GM19438 (cell line): ENCODE measurements around the gene POTEF.
"Not testable (repeated sequence)": the region's sequence is repeated elsewhere in the genome, so short reads cannot be mapped to it uniquely, and the experiment has no call there.

ENCODE experiments used
- ATAC-seq: cut with Tn5 transposase; IDR thresholded peaks from one replicate; pipeline ENCODE4 v1.9.1; 2021; ENCODE audit warnings: low read depth; ENCODE audit not compliant: unreplicated experiment

POTEF gene

GRCh38 chr2:130129120-130129829 lies at the start of gene POTEF:
POTEF (minus strand) TSS chr2:130129222; CDS start chr2:130120515, 8,707 bp downstream.
- not testable (repeated sequence) for ATAC-seq

- not testable (repeated sequence) for ATAC-seq
These were observed 45.8 kb upstream of the POTEF start for GRCh38 chr2:130174866-130175265.

- ATAC-seq, result no peak
These were observed 40.9 kb upstream of the POTEF start for GRCh38 chr2:130169896-130170295.

- ATAC-seq, result not testable (repeated sequence)
These were observed 40.1 kb upstream of the POTEF start for GRCh38 chr2:130169163-130169562.

- not testable (repeated sequence) for ATAC-seq
These were observed 37.6 kb upstream of the POTEF start for GRCh38 chr2:130166611-130167010.

GRCh38 chr2:130165293-130166016 lies 36.4 kb upstream of the POTEF start:
- ATAC-seq, result no peak

- ATAC-seq, result no peak
These were observed 33.9 kb upstream of the POTEF start for GRCh38 chr2:130162968-130163367.

GRCh38 chr2:130162486-130162885 lies 33.5 kb upstream of the POTEF start:
- ATAC-seq, result not testable (repeated sequence)

GRCh38 chr2:130160838-130161705 lies 32.0 kb upstream of the POTEF start:
- not testable (repeated sequence) for ATAC-seq

- no peak for ATAC-seq
These were observed 31.1 kb upstream of the POTEF start for GRCh38 chr2:130160131-130160530.

GRCh38 chr2:130159376-130159775 lies 30.4 kb upstream of the POTEF start:
- not testable (repeated sequence) for ATAC-seq

- ATAC-seq, result no peak
These were observed 29.6 kb upstream of the POTEF start for GRCh38 chr2:130158631-130159030.

- ATAC-seq, result peak; percentile 86
These were observed 28.9 kb upstream of the POTEF start for GRCh38 chr2:130157825-130158514.

GRCh38 chr2:130157354-130157753 lies 28.3 kb upstream of the POTEF start:
- ATAC-seq, result peak; percentile 26

- no peak for ATAC-seq
These were observed 27.6 kb upstream of the POTEF start for GRCh38 chr2:130156624-130157004.

GRCh38 chr2:130155956-130156623 lies 27.1 kb upstream of the POTEF start:
- not testable (repeated sequence) for ATAC-seq

- ATAC-seq, result no peak
These were observed 26.0 kb upstream of the POTEF start for GRCh38 chr2:130154773-130155765.

- ATAC-seq, result not testable (repeated sequence)
These were observed 25.4 kb upstream of the POTEF start for GRCh38 chr2:130154423-130154770.
